Erythroblast (primary cell): ENCODE results near the gene ZC2HC1B.

Source experiments
- GATA1 ChIP-seq: IDR thresholded peaks from 2 replicates; pipeline ENCODE4 v1.6.1; 2011; ENCODE audit warnings: low read depth, mild to moderate bottlenecking, control low read depth, low read length, moderate library complexity
- POLR2A ChIP-seq: IDR thresholded peaks from 2 replicates; pipeline ENCODE4 v1.6.1; 2011; ENCODE audit warnings: mild to moderate bottlenecking, low read length

DNA sequence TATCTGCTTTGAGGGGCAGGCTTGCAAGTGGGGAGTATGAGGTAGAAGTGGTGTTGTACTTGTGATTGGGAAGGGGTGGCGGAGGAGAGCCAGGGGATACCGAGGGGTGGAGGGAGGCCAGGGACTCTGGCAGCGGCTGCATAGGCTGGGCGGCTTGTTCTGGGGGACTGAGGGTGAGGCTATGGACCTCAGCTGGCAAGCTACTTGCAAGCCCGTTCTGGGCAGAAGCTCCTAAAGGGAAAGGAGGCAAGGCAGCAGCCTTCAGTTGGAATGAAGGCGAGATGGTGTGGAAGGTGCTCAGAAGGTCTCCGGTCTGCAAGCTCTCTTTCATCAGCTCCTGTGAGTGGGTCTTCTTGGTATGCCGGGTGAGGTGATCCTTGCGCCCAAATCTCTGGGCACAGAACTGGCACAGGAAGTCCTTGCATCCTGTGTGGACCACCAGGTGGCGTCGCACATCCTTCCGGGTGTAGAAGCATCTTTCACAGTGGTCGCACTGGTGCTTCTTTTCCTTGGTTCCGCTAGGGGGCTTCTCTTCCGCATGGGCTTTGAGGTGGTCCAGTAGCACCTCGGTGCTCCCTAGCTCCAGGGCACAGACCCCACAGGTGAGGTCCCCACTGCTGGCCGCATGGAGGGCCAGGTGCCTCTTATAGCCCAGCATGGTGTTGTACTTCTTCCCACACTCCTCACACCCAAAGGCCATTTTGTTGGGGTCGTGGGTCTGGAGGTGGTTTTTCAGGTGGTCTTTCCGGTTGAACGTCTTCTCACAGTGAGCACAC, 77.8 kb downstream of the ZC2HC1B start:
- TF ChIP-seq POLR2A (no peak), GATA1 (no peak)
